Smooth muscle cell (in vitro differentiated cells): Measurements from ENCODE around the gene SLC13A4. TPM values are rescaled to one million over a fixed set of nuclear protein-coding genes. Genes with fewer than 3 reads are reported as not detected.

ENCODE experiments used
- DNase-seq: peaks from one replicate; lab custom pipeline; 2025; ENCODE audit not compliant: unreplicated experiment; lab: John Stamatoyannopoulos, UW
- H2AFZ ChIP-seq: fragments of 200-600 bp; sonication (generic); 2 replicates; pipeline ENCODE4 v1.6.0; 2016; ENCODE audit warnings: antibody characterized with exemption, low read depth, mild to moderate bottlenecking
- H3F3A ChIP-seq: fragments of 200-600 bp; sonication (generic); 2 replicates; pipeline ENCODE4 v1.6.0; 2017; ENCODE audit warnings: antibody characterized with exemption, low read depth
- H3K27ac ChIP-seq: fragments of 200-600 bp; sonication (generic); 2 replicates; pipeline ENCODE4 v1.5.1; 2016; ENCODE audit warnings: low read depth, mild to moderate bottlenecking
- H3K27me3 ChIP-seq: fragments of 200-600 bp; sonication (generic); 2 replicates; pipeline ENCODE4 v1.6.1; 2016; ENCODE audit warnings: low read depth, mild to moderate bottlenecking
- H3K36me3 ChIP-seq: fragments of 200-600 bp; sonication (generic); 2 replicates; pipeline ENCODE4 v1.5.1; 2016; ENCODE audit warnings: low read depth
- H3K4me1 ChIP-seq: fragments of 200-600 bp; sonication (generic); 2 replicates; pipeline ENCODE4 v1.5.1; 2016; ENCODE audit warnings: low read depth
- H3K4me2 ChIP-seq: fragments of 200-600 bp; sonication (generic); 2 replicates; pipeline ENCODE4 v1.6.0; 2016; ENCODE audit warnings: mild to moderate bottlenecking
- H3K4me3 ChIP-seq: fragments of 200-600 bp; sonication (generic); 2 replicates; pipeline ENCODE4 v1.5.1; 2016; ENCODE audit warnings: mild to moderate bottlenecking
- H3K79me2 ChIP-seq: fragments of 200-600 bp; sonication (generic); 2 replicates; pipeline ENCODE4 v1.6.0; 2016; ENCODE audit warnings: low read depth, mild to moderate bottlenecking
- H3K9ac ChIP-seq: fragments of 200-600 bp; sonication (generic); 2 replicates; pipeline ENCODE4 v1.6.0; 2016; ENCODE audit warnings: low read depth
- H3K9me3 ChIP-seq: fragments of 200-600 bp; sonication (generic); replicated peaks from 2 replicates; pipeline ENCODE4 v1.5.1; 2016; ENCODE audit warnings: low read depth
- H4K20me1 ChIP-seq: fragments of 200-600 bp; sonication (generic); 2 replicates; pipeline ENCODE4 v1.6.0; 2016; ENCODE audit warnings: low read depth
- CTCF ChIP-seq: fragments of 200-600 bp; sonication (generic); IDR thresholded peaks from 2 replicates; pipeline ENCODE4 v1.5.1; 2017; ENCODE audit warnings: borderline replicate concordance, mild to moderate bottlenecking, antibody characterized with exemption; ENCODE audit not compliant: insufficient read depth, poor library complexity, severe bottlenecking
- WGBS: methylation state at CpG from one replicate; pipeline ENCODE4 v1.1.7; 2016; ENCODE audit warnings: low lambda C conversion rate; 5-methylcytosine and 5-hydroxymethylcytosine counted together
- polyA plus RNA-seq: library from polyadenylated mRNA; unstranded; fragments of >200 nt; fragmentation: Nextera tagmentation; extraction: Ambion mirVana; gene quantifications from 2 replicates; pipeline ENCODE4 v1.2.1, GENCODE V29; 2016
- total RNA-seq: library from RNA; depleted of rRNA; stranded (reverse); fragments of >200 nt; gene quantifications from 2 replicates; pipeline ENCODE4 v1.2.3, GENCODE V29; 2014

SLC13A4 gene
- total and polyA plus RNA-seq, 2 experiments from 2014 or later = 0.61 TPM; not detected in 1

GRCh38 chr7:135690566-135690965 lies 37.4 kb downstream of the SLC13A4 start:
- 51% methylated on average over 3 of the region's 3 CpGs for WGBS
- no peak overlapping the region for H3K4me3 ChIP-seq
- H3K79me2 ChIP-seq = no peaks in the 10 kb centered on the region
- H3K9ac ChIP-seq = no peak overlapping the region
- no peak for TF ChIP-seq CTCF
- no peaks in the 10 kb centered on the region for H4K20me1 ChIP-seq
- peak overlapping the region; percentile 22 for H3K4me2 ChIP-seq
- H3F3A ChIP-seq = peaks cover 6% of the 10 kb centered on the region
- no peak for DNase-seq
- no peaks in the 10 kb centered on the region for H3K9me3 ChIP-seq
- no peak overlapping the region for H2AFZ ChIP-seq
- H3K4me1 ChIP-seq = peaks cover 4% of the 10 kb centered on the region
- H3K36me3 ChIP-seq = no peaks in the 10 kb centered on the region
- H3K27ac ChIP-seq = peak overlapping the region; percentile 91
- H3K27me3 ChIP-seq = no peaks in the 10 kb centered on the region

- no peak overlapping the region for H3K4me2 ChIP-seq
- H3F3A ChIP-seq = peaks cover 17% of the 10 kb centered on the region
- no peak overlapping the region for H3K27ac ChIP-seq
- H2AFZ ChIP-seq = no peak overlapping the region
- no peak for DNase-seq
- no peaks in the 10 kb centered on the region for H3K79me2 ChIP-seq
- 29% methylated on average over 1 of the region's 1 CpG for WGBS
- no peaks in the 10 kb centered on the region for H3K36me3 ChIP-seq
- no peak for TF ChIP-seq CTCF
- H3K4me3 ChIP-seq = no peak overlapping the region
- H4K20me1 ChIP-seq = no peaks in the 10 kb centered on the region
- H3K9ac ChIP-seq = no peak overlapping the region
- H3K4me1 ChIP-seq = peaks cover 20% of the 10 kb centered on the region
- H3K27me3 ChIP-seq = no peaks in the 10 kb centered on the region
- H3K9me3 ChIP-seq = no peaks in the 10 kb centered on the region
These were observed 40.5 kb downstream of the SLC13A4 start for GRCh38 chr7:135687466-135687865.

GRCh38 chr7:135685306-135686084 lies 42.5 kb downstream of the SLC13A4 start:
- no peak for TF ChIP-seq CTCF
- H3K27ac ChIP-seq = peak overlapping the region; percentile 90
- peak overlapping the region; percentile 68 for H3K9ac ChIP-seq

GRCh38 chr7:135684699-135685098 lies 43.3 kb downstream of the SLC13A4 start:
- peaks cover 10% of the 10 kb centered on the region for H3F3A ChIP-seq
- TF ChIP-seq CTCF = no peak
- H3K9ac ChIP-seq = peak overlapping the region; percentile 68
- H2AFZ ChIP-seq = no peak overlapping the region
- no peaks in the 10 kb centered on the region for H3K36me3 ChIP-seq
- H3K9me3 ChIP-seq = no peaks in the 10 kb centered on the region
- no peaks in the 10 kb centered on the region for H4K20me1 ChIP-seq
- no peaks in the 10 kb centered on the region for H3K27me3 ChIP-seq
- H3K4me1 ChIP-seq = peaks cover 15% of the 10 kb centered on the region
- no peak for DNase-seq
- 86% methylated on average over 5 of the region's 5 CpGs for whole genome bisulfite sequencing
- peaks cover 3% of the 10 kb centered on the region for H3K79me2 ChIP-seq
- peak overlapping the region; percentile 64 for H3K4me2 ChIP-seq
- peak overlapping the region; percentile 90 for H3K27ac ChIP-seq
- no peak overlapping the region for H3K4me3 ChIP-seq

More at GRCh38 chr7:135685306-135686084, 42.5 kb downstream of the SLC13A4 start:
- Histone ChIP-seq H3K4me3 (no peak overlapping the region), H3K36me3 (no peaks in the 10 kb centered on the region), H2AFZ (no peak overlapping the region), H3K79me2 (peaks cover 3% of the 10 kb centered on the region), H3K27me3 (no peaks in the 10 kb centered on the region), H4K20me1 (no peaks in the 10 kb centered on the region), H3K9me3 (no peaks in the 10 kb centered on the region), H3K4me2 (peak overlapping the region; percentile 64), H3F3A (peaks cover 10% of the 10 kb centered on the region), H3K4me1 (peaks cover 15% of the 10 kb centered on the region)
- 54% methylated on average over 9 of the region's 9 CpGs for WGBS
- DNase-seq = no peak
